Loucy (cell line): Measurements from ENCODE around the gene CDKN2B-AS1.

Experiments
- CTCF ChIP-seq: fragments of 200-600 bp; sonication (generic); conservative IDR thresholded peaks from 2 replicates; pipeline ENCODE4 v1.5.1; 2014; ENCODE audit warnings: mild to moderate bottlenecking, antibody characterized with exemption, low read length
- EZH2phosphoT487 ChIP-seq: fragments of 200-600 bp; IDR thresholded peaks from 2 replicates; pipeline ENCODE4 v1.6.1; 2018; ENCODE audit warnings: antibody characterized with exemption, mild to moderate bottlenecking, moderate library complexity, borderline replicate concordance

- TF ChIP-seq CTCF = no peak
- no peak for TF ChIP-seq EZH2phosphoT487
These were observed at the start of gene CDKN2B-AS1 for GRCh38 chr9:21994556-21995005.
